Spleen (tissue), 11 donors: Measurements from ENCODE around the gene CNKSR3. TPM values are rescaled to one million over a fixed set of nuclear protein-coding genes. Genes with fewer than 3 reads are reported as not detected.
A peak's percentile ranks its signal among the peaks of the same experiment; 100 is the strongest.

Experiments used
- DNase-seq: peaks from one replicate; pipeline ENCODE4 v3.0.0-alpha.2; 2020
- H3K27ac ChIP-seq, 8 donors: fragments of 200-600 bp; sonication (generic) in 7 of 8; 1 replicate in 4 of 8; 2 replicates in 4 of 8; pipeline versions ENCODE4 v1.5.0 to v1.8.0; 2016 to 2021; ENCODE audit warnings: inconsistent platforms in 4 of 8, mild to moderate bottlenecking in 4 of 8, moderate library complexity in 1 of 8
- H3K27me3 ChIP-seq, 7 donors: fragments of 200-600 bp; sonication (generic) in 6 of 7; replicated peaks in 1 of 7; 1 replicate in 4 of 7; 2 replicates in 3 of 7; pipeline versions ENCODE4 v1.5.0 to v1.8.0; 2016 to 2021; ENCODE audit warnings: inconsistent platforms in 3 of 7, mild to moderate bottlenecking in 1 of 7
- H3K36me3 ChIP-seq, 6 donors: fragments of 200-600 bp; sonication (generic) in 5 of 6; 1 replicate in 4 of 6; 2 replicates in 2 of 6; pipeline versions ENCODE4 v1.5.0 to v1.8.0; 2016 to 2021; ENCODE audit warnings: inconsistent platforms in 2 of 6
- H3K4me1 ChIP-seq, 6 donors: fragments of 200-600 bp; sonication (generic) in 5 of 6; 1 replicate in 3 of 6; 2 replicates in 3 of 6; pipeline versions ENCODE4 v1.5.0 to v1.8.0; 2016 to 2021; ENCODE audit warnings: inconsistent platforms in 3 of 6
- H3K4me3 ChIP-seq, 8 donors: fragments of 200-600 bp; sonication (generic) in 7 of 8; 1 replicate in 4 of 8; 2 replicates in 4 of 8; pipeline versions ENCODE4 v1.5.0 to v1.8.0; 2016 to 2021; ENCODE audit warnings: inconsistent platforms in 4 of 8, mild to moderate bottlenecking in 4 of 8, moderate library complexity in 2 of 8
- H3K9me3 ChIP-seq, 8 donors: fragments of 200-600 bp; sonication (generic) in 7 of 8; 1 replicate in 4 of 8; 2 replicates in 4 of 8; pipeline versions ENCODE4 v1.5.0 to v1.8.0; 2016 to 2021; ENCODE audit warnings: inconsistent platforms in 4 of 8
- CTCF ChIP-seq, 11 experiments: fragments of 200-600 bp in 7 of 11; fragments of 450-650 bp in 4 of 11; sonication (generic) in 4 of 11; IDR thresholded peaks in 8 of 11; conservative IDR thresholded peaks in 3 of 11; 1 replicate in 7 of 11; 2 replicates in 4 of 11; pipeline versions ENCODE4 v1.4.0 to v1.8.0; 2016 to 2021; ENCODE audit warnings: antibody characterized with exemption in 11 of 11, inconsistent platforms in 4 of 11, mild to moderate bottlenecking in 1 of 11
- POLR2A ChIP-seq, 3 donors: fragments of 450-650 bp; IDR thresholded peaks; one replicate each; pipeline ENCODE4 v1.5.1; 2017; ENCODE audit warnings: antibody characterized with exemption in 3 of 3, mild to moderate bottlenecking in 1 of 3
- POLR2AphosphoS5 ChIP-seq, 3 donors: sonication (generic); formaldehyde crosslinking; IDR thresholded peaks; one replicate each; pipeline ENCODE4 v1.5.1; 2017; ENCODE audit warnings: antibody characterized with exemption in 3 of 3
- WGBS, 5 donors: extraction: QIAGEN DNeasy Blood & Tissue Kit in 3 of 5; methylation state at CpG; one replicate each; pipeline versions ENCODE4 v1.1.5 to v1.1.7; 2013 to 2018; 5-methylcytosine and 5-hydroxymethylcytosine counted together
- intact Hi-C: fragments of 100-400 bp; cut with DNase I; formaldehyde crosslinking; loops from one replicate; pipeline ENCODE4 v1.15.0; 2023; ENCODE audit warnings: low total_unique reads
- polyA plus RNA-seq, 3 donors: library from polyadenylated mRNA; stranded (reverse); fragments of 200-250 nt; gene quantifications; one replicate each; pipeline ENCODE4 v1.2.1, GENCODE V29; 2013
- total RNA-seq, 7 donors: library from RNA; depleted of rRNA in 3 of 7; stranded (reverse); fragments of >200 nt in 3 of 7; fragmentation: NEBNext Ultra II Directional in 4 of 7; extraction: Animal tissue kit (Norgen Biotek cat#: 25700) in 4 of 7; gene quantifications; one replicate each; pipeline versions ENCODE4 v1.1.0 to v1.2.1, GENCODE V29; 2016 to 2021
- donor health status: healthy with polysubstance abuse.
- donor health status: DM: no; HTN: no; CAD: no; lungs with moderate emphysema.
- donor health status: DM: no; HTN: no; CAD: no.
- donor health status: Bipolar disorder and iron deficiency.
- donor health status: healthy.
- donor health status: DM: no; HTN: no; CAD: no.
- donor health status: DM: yes; HTN: yes; CAD: no.

CNKSR3 gene
- total and polyA plus RNA-seq, 10 donors, result 1.7 to 45.0 (median 18.0) TPM

GRCh38 chr6:154491567-154492470, 18.7 kb downstream of the CNKSR3 start:
- H3K27me3 ChIP-seq, result no peaks in the 10 kb centered on the region
- TF ChIP-seq CTCF (IDR thresholded peaks at IDR 0.05 in 8 of 11, conservative IDR thresholded peaks at IDR 0.05 in 3 of 11) (no peak), POLR2AphosphoS5 (IDR thresholded peaks at IDR 0.05) (no peak), POLR2A (IDR thresholded peaks at IDR 0.05) (no peak)
- 75 to 90% (median 87%) methylated on average over 5 of the region's 5 CpGs for WGBS, 5 donors
- no peak overlapping the region for H3K4me3 ChIP-seq
- DNase-seq, result no peak
- no peaks in the 10 kb centered on the region for H3K9me3 ChIP-seq
- no peak overlapping the region for H3K27ac ChIP-seq
- intact Hi-C loops, result no loop called here
- no peaks in the 10 kb centered on the region for H3K36me3 ChIP-seq
- H3K4me1 ChIP-seq, result peaks cover 0 to 18% (median 0%) of the 10 kb centered on the region in 6 donors

DNA sequence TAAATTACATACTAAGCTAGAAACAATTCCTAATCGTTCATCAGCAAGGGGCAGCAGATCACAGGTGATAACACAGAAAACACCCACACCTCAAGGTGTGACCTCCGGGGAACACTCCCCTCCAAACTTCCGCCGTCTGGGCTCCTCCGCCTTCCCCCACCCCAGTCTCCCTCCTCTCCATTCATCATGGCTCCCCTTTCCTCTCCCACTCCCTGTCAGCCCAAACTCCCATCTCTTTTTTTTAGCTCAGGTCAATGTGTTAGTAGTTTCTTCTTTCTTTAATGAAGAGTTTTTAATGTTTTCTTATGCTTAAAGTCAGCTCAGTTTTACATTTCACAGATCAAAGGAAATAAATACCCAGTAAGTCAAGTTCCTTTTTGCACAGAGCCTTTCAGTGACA, 20.7 kb downstream of the CNKSR3 start:
- TF ChIP-seq POLR2A (IDR thresholded peaks at IDR 0.05) (no peak), POLR2AphosphoS5 (IDR thresholded peaks at IDR 0.05) (no peak), CTCF (IDR thresholded peaks at IDR 0.05 in 8 of 11, conservative IDR thresholded peaks at IDR 0.05 in 3 of 11) (no peak)
- WGBS, 5 donors, result 86 to 94% (median 91%) methylated on average over 5 of the region's 5 CpGs
- Histone ChIP-seq H3K27me3 (no peaks in the 10 kb centered on the region), H3K4me3 (no peak overlapping the region), H3K27ac (no peak overlapping the region), H3K9me3 (no peaks in the 10 kb centered on the region), H3K36me3 (no peaks in the 10 kb centered on the region), H3K4me1 (peaks cover 0 to 29% (median 3%) of the 10 kb centered on the region in 6 donors)
- peak; percentile 47 for DNase-seq
- intact Hi-C loops, result no loop called here

GRCh38 chr6:154488802-154489437, 21.6 kb downstream of the CNKSR3 start:
- Histone ChIP-seq H3K9me3 (no peaks in the 10 kb centered on the region), H3K36me3 (no peaks in the 10 kb centered on the region), H3K4me3 (no peak overlapping the region), H3K27me3 (no peaks in the 10 kb centered on the region), H3K27ac (no peak overlapping the region), H3K4me1 (peaks cover 0 to 29% (median 3%) of the 10 kb centered on the region in 6 donors)
- WGBS, 5 donors, result 87 to 93% (median 91%) methylated on average over 11 of the region's 11 CpGs
- DNase-seq, result no peak
- intact Hi-C loops, result no loop called here
- TF ChIP-seq POLR2A (IDR thresholded peaks at IDR 0.05) (no peak), CTCF (IDR thresholded peaks at IDR 0.05 in 8 of 11, conservative IDR thresholded peaks at IDR 0.05 in 3 of 11) (no peak), POLR2AphosphoS5 (IDR thresholded peaks at IDR 0.05) (no peak)

GRCh38 chr6:154488248-154488593, 22.3 kb downstream of the CNKSR3 start:
- Histone ChIP-seq H3K9me3 (no peaks in the 10 kb centered on the region), H3K4me1 (peaks cover 0 to 30% (median 3%) of the 10 kb centered on the region in 6 donors), H3K27me3 (no peaks in the 10 kb centered on the region), H3K36me3 (no peaks in the 10 kb centered on the region), H3K4me3 (no peak overlapping the region), H3K27ac (no peak overlapping the region)
- intact Hi-C loops, result no loop called here
- WGBS, 5 donors, result 77 to 96% (median 82%) methylated on average over 1 of the region's 1 CpG
- no peak for DNase-seq
- no peak for TF ChIP-seq CTCF (IDR thresholded peaks at IDR 0.05 in 8 of 11, conservative IDR thresholded peaks at IDR 0.05 in 3 of 11)
- no peak for TF ChIP-seq POLR2AphosphoS5 (IDR thresholded peaks at IDR 0.05)
- TF ChIP-seq POLR2A (IDR thresholded peaks at IDR 0.05), result no peak
